PC-3 (cell line): ENCODE results near the gene ANKRD10. TPM values are rescaled to one million over a fixed set of nuclear protein-coding genes. Genes with fewer than 3 reads are reported as not detected.

ENCODE experiments used
- ATAC-seq: fragments of 200-7000 bp; cut with Tn5 transposase; 2 replicates; pipeline ENCODE4 v1.9.1; 2020; ENCODE audit warnings: mild to moderate bottlenecking, moderate library complexity
- BruUV-seq: library from RNA; stranded (reverse); fragments of 400-500 nt; replicated peaks from 2 replicates; lab custom pipeline; 2021; lab: Mats Ljungman, UMichigan
- CTCF ChIA-PET: fragments of 300-600 bp; sonication (Branson Sonifier 250); formaldehyde crosslinking; loops from one replicate; lab custom pipeline; 2022; ENCODE audit warnings: antibody characterized with exemption; lab: Charles Lee
- POLR2A ChIA-PET: fragments of 300-600 bp; sonication (Branson Sonifier 250); formaldehyde crosslinking; loops from one replicate; lab custom pipeline; 2022; ENCODE audit warnings: antibody characterized with exemption; ENCODE audit not compliant: unreplicated experiment; lab: Charles Lee
- DNase-seq: peaks from one replicate; pipeline ENCODE4 v3.0.0-alpha.2; 2015
- H2AFZ ChIP-seq: fragments of 300-600 bp; sonication (generic); 2 replicates; pipeline ENCODE4 v1.6.0; 2016; ENCODE audit warnings: antibody characterized with exemption, low read length
- H3F3A ChIP-seq: fragments of 300-600 bp; sonication (generic); one replicate; pipeline ENCODE4 v1.6.0; 2017; ENCODE audit warnings: antibody characterized with exemption, low read length, control low read depth, mild to moderate bottlenecking; ENCODE audit not compliant: unreplicated experiment
- H3K27ac ChIP-seq: fragments of 300-600 bp; sonication (generic); 2 replicates; pipeline ENCODE4 v1.5.1; 2016; ENCODE audit warnings: mild to moderate bottlenecking, low read length
- H3K27me3 ChIP-seq: fragments of 300-600 bp; sonication (generic); 2 replicates; pipeline ENCODE4 v1.6.1; 2016; ENCODE audit warnings: low read length, mixed read lengths
- H3K36me3 ChIP-seq: fragments of 300-600 bp; sonication (generic); 2 replicates; pipeline ENCODE4 v1.6.1; 2016; ENCODE audit warnings: low read depth, mixed run types, low read length, mixed read lengths
- H3K4me1 ChIP-seq: fragments of 300-600 bp; sonication (generic); 2 replicates; pipeline ENCODE4 v1.5.1; 2016; ENCODE audit warnings: low read length; ENCODE audit not compliant: insufficient read depth
- H3K4me2 ChIP-seq: fragments of 300-600 bp; sonication (generic); 2 replicates; pipeline ENCODE4 v1.6.0; 2016; ENCODE audit warnings: low read length
- H3K4me3 ChIP-seq: fragments of 300-600 bp; sonication (generic); 2 replicates; pipeline ENCODE4 v1.5.1; 2016; ENCODE audit warnings: mild to moderate bottlenecking, low read length, mixed read lengths
- H3K79me2 ChIP-seq: fragments of 300-600 bp; sonication (generic); 2 replicates; pipeline ENCODE4 v1.6.1; 2017; ENCODE audit warnings: low read length, mixed read lengths
- H3K9ac ChIP-seq: fragments of 300-600 bp; sonication (generic); 2 replicates; pipeline ENCODE4 v1.6.0; 2016; ENCODE audit warnings: mild to moderate bottlenecking, low read length
- H3K9me2 ChIP-seq: fragments of 300-600 bp; sonication (generic); replicated peaks from 2 replicates; pipeline ENCODE4 v1.6.1; 2016; ENCODE audit warnings: mixed run types, low read length, mixed read lengths
- H3K9me3 ChIP-seq: fragments of 300-600 bp; sonication (generic); 2 replicates; pipeline ENCODE4 v1.6.1; 2016; ENCODE audit warnings: low read length, mixed read lengths
- H4K20me1 ChIP-seq: fragments of 300-600 bp; sonication (generic); 2 replicates; pipeline ENCODE4 v1.6.1; 2016; ENCODE audit warnings: low read length, mixed read lengths
- CTCF ChIP-seq: fragments of 300-600 bp; sonication (generic); conservative IDR thresholded peaks from 2 replicates; pipeline ENCODE4 v1.5.1; 2017; ENCODE audit warnings: antibody characterized with exemption, low read depth, mild to moderate bottlenecking, low read length
- EZH2 ChIP-seq: fragments of 300-600 bp; sonication (generic); IDR thresholded peaks from one replicate; pipeline ENCODE4 v1.6.1; 2017; ENCODE audit warnings: antibody characterized with exemption, mild to moderate bottlenecking, low read length; ENCODE audit not compliant: unreplicated experiment
- EZH2phosphoT487 ChIP-seq: fragments of 300-600 bp; sonication (generic); IDR thresholded peaks from 2 replicates; pipeline ENCODE4 v1.6.1; 2018; ENCODE audit warnings: mild to moderate bottlenecking, antibody characterized with exemption, low read length, borderline replicate concordance
- intact Hi-C: fragments of 100-400 bp; cut with micrococcal nuclease; formaldehyde crosslinking; loops from 2 replicates; pipeline ENCODE4 v1.9.0; 2023
- total RNA-seq: library from RNA; depleted of rRNA; stranded (reverse); fragments of >200 nt; gene quantifications from 2 replicates; pipeline ENCODE4 v1.2.3, GENCODE V29; 2014

The ANKRD10 gene
- total RNA-seq, 1 experiment from 2014 or later, result 60.2 TPM

GRCh38 chr13:110923777-110924638 lies 9.1 kb upstream of the ANKRD10 start:
- H3K9ac ChIP-seq, result no peak overlapping the region
- POLR2A ChIA-PET, result no interaction called here
- no peaks in the 10 kb centered on the region; the same call in 1 of the 2 replicates for H3K4me1 ChIP-seq
- no peak overlapping the region for H3K4me3 ChIP-seq
- H3F3A ChIP-seq, result no peaks in the 10 kb centered on the region
- TF ChIP-seq CTCF, result no peak
- TF ChIP-seq EZH2, result no peak
- no TSS peak for BruUV-seq
- H3K9me2 ChIP-seq, result no peaks in the 10 kb centered on the region
- H3K36me3 ChIP-seq, result no peaks in the 10 kb centered on the region
- H3K4me2 ChIP-seq, result no peak overlapping the region
- intact Hi-C loops, result no loop called here
- no peaks in the 10 kb centered on the region for H3K79me2 ChIP-seq
- ATAC-seq (no peak), DNase-seq (no peak)
- H3K27ac ChIP-seq, result no peak overlapping the region
- H3K27me3 ChIP-seq, result no peaks in the 10 kb centered on the region
- H2AFZ ChIP-seq, result no peak overlapping the region
- H4K20me1 ChIP-seq, result no peaks in the 10 kb centered on the region
- CTCF ChIA-PET, result no interaction called here
- no peaks in the 10 kb centered on the region for H3K9me3 ChIP-seq

GRCh38 chr13:110923086-110923485 lies 8.2 kb upstream of the ANKRD10 start:
- ChIA-PET POLR2A (no interaction called here), CTCF (no interaction called here)
- TF ChIP-seq EZH2phosphoT487 (no peak), EZH2 (no peak), CTCF (no peak)
- Histone ChIP-seq H3K27ac (no peak overlapping the region), H3K9me3 (no peaks in the 10 kb centered on the region), H3K36me3 (no peaks in the 10 kb centered on the region), H4K20me1 (no peaks in the 10 kb centered on the region), H2AFZ (no peak overlapping the region), H3F3A (no peaks in the 10 kb centered on the region), H3K79me2 (no peaks in the 10 kb centered on the region), H3K4me1 (no peaks in the 10 kb centered on the region; the same call in 1 of the 2 replicates), H3K4me2 (no peak overlapping the region), H3K9ac (no peak overlapping the region), H3K27me3 (no peaks in the 10 kb centered on the region), H3K9me2 (no peaks in the 10 kb centered on the region), H3K4me3 (no peak overlapping the region)
- BruUV-seq, result no TSS peak
- ATAC-seq (no peak), DNase-seq (no peak)
- intact Hi-C loops, result no loop called here

- Histone ChIP-seq H3K79me2 (no peaks in the 10 kb centered on the region), H3K9me2 (no peaks in the 10 kb centered on the region), H3K27ac (no peak overlapping the region), H3K9me3 (no peaks in the 10 kb centered on the region), H3K9ac (no peak overlapping the region), H3F3A (no peaks in the 10 kb centered on the region), H3K4me2 (no peak overlapping the region), H2AFZ (no peak overlapping the region), H3K4me1 (no peaks in the 10 kb centered on the region; the same call in 1 of the 2 replicates), H3K36me3 (no peaks in the 10 kb centered on the region), H3K27me3 (no peaks in the 10 kb centered on the region), H4K20me1 (no peaks in the 10 kb centered on the region), H3K4me3 (no peak overlapping the region)
- ChIA-PET POLR2A (no interaction called here), CTCF (no interaction called here)
- DNase-seq, result no peak
- intact Hi-C loops, result no loop called here
- no peak for TF ChIP-seq CTCF
- no peak for TF ChIP-seq EZH2
- TF ChIP-seq EZH2phosphoT487, result no peak
- ATAC-seq, result no peak
- BruUV-seq, result no TSS peak
Observed at GRCh38 chr13:110922506-110922905, 7.6 kb upstream of the ANKRD10 start.
